HepG2 (cell line): ENCODE results near the gene MCM6. TPM values are rescaled to one million over a fixed set of nuclear protein-coding genes. Genes with fewer than 3 reads are reported as not detected.

Experiments
- AKAP8 ChIP-seq: sonication (generic); formaldehyde crosslinking; IDR thresholded peaks from 2 replicates; pipeline ENCODE4 v1.5.1; 2020; ENCODE audit warnings: mild to moderate bottlenecking, missing genetic modification reagents
- ARNT2 ChIP-seq: sonication (generic); formaldehyde crosslinking; IDR thresholded peaks from 2 replicates; pipeline ENCODE4 v1.8.0; 2022; ENCODE audit warnings: mild to moderate bottlenecking, low read depth, missing genetic modification reagents, moderate library complexity
- CHD2 ChIP-seq: IDR thresholded peaks from 2 replicates; pipeline ENCODE4 v1.6.1; 2011; ENCODE audit warnings: low read depth, low read length, improper control_type of control experiment
- DPF2 ChIP-seq: sonication (generic); formaldehyde crosslinking; IDR thresholded peaks from 2 replicates; pipeline ENCODE4 v1.4.0; 2020; ENCODE audit warnings: mild to moderate bottlenecking, low read depth, missing genetic modification reagents, borderline replicate concordance
- FOXK1 ChIP-seq: sonication (generic); formaldehyde crosslinking; IDR thresholded peaks from 2 replicates; pipeline ENCODE4 v1.4.0; 2020; ENCODE audit warnings: low read depth, missing genetic modification reagents, borderline replicate concordance
- FOXK2 ChIP-seq: fragments of 450-650 bp; IDR thresholded peaks from 2 replicates; pipeline ENCODE4 v1.6.1; 2016
- KLF12 ChIP-seq: sonication (generic); formaldehyde crosslinking; IDR thresholded peaks from 2 replicates; pipeline ENCODE4 v1.4.0; 2020; ENCODE audit warnings: missing genetic modification reagents, borderline replicate concordance
- KLF15 ChIP-seq: sonication (generic); formaldehyde crosslinking; IDR thresholded peaks from 2 replicates; pipeline ENCODE4 v1.8.1; 2023; ENCODE audit warnings: borderline replicate concordance, mild to moderate bottlenecking, inconsistent platforms, missing genetic modification reagents, mixed read lengths
- KLF16 ChIP-seq, 2 experiments: sonication (generic) in 1 of 2; formaldehyde crosslinking in 1 of 2; IDR thresholded peaks; 2 replicates each; pipeline versions ENCODE4 v1.6.1 to v1.8.0; 2016 to 2023; ENCODE audit warnings: missing genetic modification reagents in 2 of 2, missing compliant biosample characterization in 1 of 2
- MEIS2 ChIP-seq: sonication (generic); formaldehyde crosslinking; IDR thresholded peaks from 2 replicates; pipeline ENCODE4 v1.9.0; 2021; ENCODE audit warnings: mild to moderate bottlenecking, missing genetic modification reagents
- MZF1 ChIP-seq: sonication (generic); formaldehyde crosslinking; IDR thresholded peaks from 2 replicates; pipeline ENCODE4 v1.8.1; 2023; ENCODE audit warnings: mild to moderate bottlenecking, missing genetic modification reagents, borderline replicate concordance
- SP2 ChIP-seq: sonication (generic); formaldehyde crosslinking; IDR thresholded peaks from 2 replicates; pipeline ENCODE4 v1.5.1; 2020; ENCODE audit warnings: mild to moderate bottlenecking, missing genetic modification reagents
- TCF12 ChIP-seq, 2 experiments: fragments of 450-650 bp in 1 of 2; sonication (generic) in 1 of 2; formaldehyde crosslinking in 1 of 2; IDR thresholded peaks; 2 replicates each; pipeline versions ENCODE4 v1.6.1 to v1.8.0; 2017 to 2022; ENCODE audit warnings: antibody characterized with exemption in 1 of 2, mild to moderate bottlenecking in 1 of 2, missing genetic modification reagents in 1 of 2, moderate library complexity in 1 of 2
- XBP1 ChIP-seq: sonication (generic); formaldehyde crosslinking; IDR thresholded peaks from 2 replicates; pipeline ENCODE4 v1.5.0; 2020; ENCODE audit warnings: missing genetic modification reagents
- ZBTB7B ChIP-seq: sonication (generic); formaldehyde crosslinking; IDR thresholded peaks from 2 replicates; pipeline ENCODE4 v1.4.0; 2020; ENCODE audit warnings: missing genetic modification reagents
- ZNF337 ChIP-seq: sonication (generic); formaldehyde crosslinking; IDR thresholded peaks from 2 replicates; pipeline ENCODE4 v1.5.1; 2020; ENCODE audit warnings: missing genetic modification reagents, low read depth, mild to moderate bottlenecking, borderline replicate concordance
- ZNF550 ChIP-seq: sonication (generic); formaldehyde crosslinking; IDR thresholded peaks from 2 replicates; pipeline ENCODE4 v1.4.0; 2020; ENCODE audit warnings: mild to moderate bottlenecking, missing genetic modification reagents, borderline replicate concordance
- ZNF589 ChIP-seq: sonication (generic); formaldehyde crosslinking; conservative IDR thresholded peaks from 2 replicates; pipeline ENCODE4 v1.8.0; 2022; ENCODE audit warnings: mild to moderate bottlenecking, moderate library complexity, missing genetic modification reagents
- ZNF713 ChIP-seq: sonication (generic); formaldehyde crosslinking; IDR thresholded peaks from 2 replicates; pipeline ENCODE4 v1.4.0; 2020; ENCODE audit warnings: mild to moderate bottlenecking, missing genetic modification reagents
- ZNF75D ChIP-seq: sonication (generic); formaldehyde crosslinking; IDR thresholded peaks from 2 replicates; pipeline ENCODE4 v1.8.1; 2023; ENCODE audit warnings: missing genetic modification reagents, mild to moderate bottlenecking, borderline replicate concordance
- ZNF768 ChIP-seq: sonication (generic); formaldehyde crosslinking; IDR thresholded peaks from 2 replicates; pipeline ENCODE4 v1.4.0; 2020; ENCODE audit warnings: missing genetic modification reagents
- polyA plus RNA-seq, 8 experiments: library from polyadenylated mRNA; depleted of rRNA in 3 of 8; stranded (reverse) in 7 of 8; unstranded in 1 of 8; fragments of >200 nt; fragmentation: Illumina TruSeq in 4 of 8; extraction: Trizol in 4 of 8; gene quantifications; 2 replicates each; pipeline versions ENCODE4 v1.2.1 to v1.2.3, GENCODE V29; 2011 to 2016; ENCODE audit warnings: low read depth in 4 of 8, missing spikeins in 1 of 8, mixed read lengths in 1 of 8; ENCODE audit not compliant: insufficient read depth in 1 of 8
- total RNA-seq, 5 experiments: library from RNA; depleted of rRNA; stranded (reverse); fragments of >200 nt; fragmentation: Illumina TruSeq; extraction: Trizol; gene quantifications; 2 replicates each; pipeline ENCODE4 v1.2.3, GENCODE V29; 2016; ENCODE audit warnings: low read depth in 1 of 5
- TF ChIP-seq, protein P1 (sequence below): sonication (generic); formaldehyde crosslinking; IDR thresholded peaks from 2 replicates; pipeline ENCODE4 v1.4.0; 2020; ENCODE audit warnings: missing genetic modification reagents
- TF ChIP-seq, protein P2 (sequence below): sonication (generic); formaldehyde crosslinking; IDR thresholded peaks from 2 replicates; pipeline ENCODE4 v1.8.0; 2022; ENCODE audit warnings: missing genetic modification reagents, mild to moderate bottlenecking, moderate library complexity, borderline replicate concordance
- TF ChIP-seq, protein P3 (sequence below): sonication (generic); formaldehyde crosslinking; IDR thresholded peaks from 2 replicates; pipeline ENCODE4 v1.8.0; 2022; ENCODE audit warnings: missing genetic modification reagents, low read depth, mild to moderate bottlenecking, borderline replicate concordance
- TF ChIP-seq, protein P4 (sequence below): sonication (generic); formaldehyde crosslinking; IDR thresholded peaks from 2 replicates; pipeline ENCODE4 v1.9.0; 2021; ENCODE audit warnings: missing genetic modification reagents, borderline replicate concordance
- TF ChIP-seq, protein P5 (sequence below): IDR thresholded peaks from 2 replicates; pipeline ENCODE4 v1.6.1; 2016

Gene MCM6
- total and polyA plus RNA-seq, 2 of the 13 experiments (the other 11 are each of a cell fraction or from before 2014, with no cell fraction given), result 9.7 to 18.7 TPM

DNA sequence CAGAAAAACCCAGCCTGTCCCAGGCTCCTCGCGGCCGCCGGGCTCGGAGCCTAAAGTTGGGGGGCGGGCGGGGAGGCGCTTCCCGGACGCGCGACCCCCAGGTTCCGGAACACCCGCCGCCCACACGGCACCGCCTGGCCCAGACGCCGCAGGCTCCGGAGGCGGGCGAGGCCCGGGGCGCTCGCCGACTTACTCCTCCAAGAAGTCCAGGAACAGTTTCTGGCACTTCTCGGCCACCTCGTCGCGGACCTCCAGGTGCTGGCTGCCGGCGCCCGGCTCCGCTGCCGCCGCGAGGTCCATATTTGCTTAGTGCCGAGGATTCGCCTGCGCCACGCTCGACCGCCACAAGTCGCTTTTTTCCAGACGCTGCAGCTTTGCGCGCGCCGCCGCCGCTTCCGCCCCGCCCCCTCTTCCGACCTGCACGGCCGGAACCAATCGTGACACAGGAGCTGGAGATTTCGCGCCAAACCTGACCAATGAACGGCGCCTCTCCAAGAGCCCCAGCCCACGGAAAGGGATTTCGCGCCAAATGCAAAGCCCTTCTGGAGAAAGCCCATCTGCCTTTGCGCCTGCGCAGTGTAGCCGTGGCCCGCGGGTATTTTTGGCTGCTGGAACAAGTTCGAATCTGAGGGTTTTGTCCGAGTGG is at the start of gene MCM6 (continued):
- TF ChIP-seq, protein P1, sequence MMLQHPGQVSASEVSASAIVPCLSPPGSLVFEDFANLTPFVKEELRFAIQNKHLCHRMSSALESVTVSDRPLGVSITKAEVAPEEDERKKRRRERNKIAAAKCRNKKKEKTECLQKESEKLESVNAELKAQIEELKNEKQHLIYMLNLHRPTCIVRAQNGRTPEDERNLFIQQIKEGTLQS (CRISPR knock-in tag), result 0 out of 2 replicates have a peak, but pooled peaks have one; percentile 19
- TF ChIP-seq, protein P2, sequence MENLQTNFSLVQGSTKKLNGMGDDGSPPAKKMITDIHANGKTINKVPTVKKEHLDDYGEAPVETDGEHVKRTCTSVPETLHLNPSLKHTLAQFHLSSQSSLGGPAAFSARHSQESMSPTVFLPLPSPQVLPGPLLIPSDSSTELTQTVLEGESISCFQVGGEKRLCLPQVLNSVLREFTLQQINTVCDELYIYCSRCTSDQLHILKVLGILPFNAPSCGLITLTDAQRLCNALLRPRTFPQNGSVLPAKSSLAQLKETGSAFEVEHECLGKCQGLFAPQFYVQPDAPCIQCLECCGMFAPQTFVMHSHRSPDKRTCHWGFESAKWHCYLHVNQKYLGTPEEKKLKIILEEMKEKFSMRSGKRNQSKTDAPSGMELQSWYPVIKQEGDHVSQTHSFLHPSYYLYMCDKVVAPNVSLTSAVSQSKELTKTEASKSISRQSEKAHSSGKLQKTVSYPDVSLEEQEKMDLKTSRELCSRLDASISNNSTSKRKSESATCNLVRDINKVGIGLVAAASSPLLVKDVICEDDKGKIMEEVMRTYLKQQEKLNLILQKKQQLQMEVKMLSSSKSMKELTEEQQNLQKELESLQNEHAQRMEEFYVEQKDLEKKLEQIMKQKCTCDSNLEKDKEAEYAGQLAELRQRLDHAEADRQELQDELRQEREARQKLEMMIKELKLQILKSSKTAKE (CRISPR knock-in tag), result peak; percentile 33; the same call in 1 of the 2 replicates
- TF ChIP-seq KLF15 (CRISPR knock-in tag), result peak; percentile 88; the same call in 1 of the 2 replicates
- no peak for TF ChIP-seq ZNF337 (CRISPR knock-in tag)
- peak; percentile 53; the same call in 1 of the 2 replicates for TF ChIP-seq MEIS2 (CRISPR knock-in tag)
- TF ChIP-seq MZF1 (CRISPR knock-in tag), result no peak
- peak; percentile 74 for TF ChIP-seq SP2 (CRISPR knock-in tag)
- TF ChIP-seq XBP1, result no peak
- no peak for TF ChIP-seq ZNF75D (CRISPR knock-in tag)
- no peak for TF ChIP-seq TCF12 (IDR thresholded peaks at IDR 0.05)
- TF ChIP-seq TCF12 (CRISPR knock-in tag; IDR thresholded peaks at IDR 0.05), result no peak
- TF ChIP-seq ZNF713 (CRISPR knock-in tag), result no peak
- TF ChIP-seq DPF2 (CRISPR knock-in tag), result no peak
- TF ChIP-seq FOXK1 (CRISPR knock-in tag), result no peak
- no peak for TF ChIP-seq FOXK2
- TF ChIP-seq AKAP8 (CRISPR knock-in tag), result 0 out of 2 replicates have a peak, but pooled peaks have one; percentile 22
- TF ChIP-seq, protein P3, sequence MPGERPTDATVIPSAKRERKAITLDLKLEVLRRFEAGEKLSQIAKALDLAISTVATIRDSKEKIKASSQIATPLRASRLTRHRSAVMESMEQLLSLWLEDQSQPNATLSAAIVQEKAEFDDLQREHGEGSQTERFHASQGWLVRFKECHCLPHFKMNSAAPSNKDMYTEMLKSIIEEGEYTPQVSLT (CRISPR knock-in tag), result no peak; the same call in 1 of the 2 replicates
- peak; percentile 97 for TF ChIP-seq ARNT2 (CRISPR knock-in tag)
- TF ChIP-seq, protein P4, sequence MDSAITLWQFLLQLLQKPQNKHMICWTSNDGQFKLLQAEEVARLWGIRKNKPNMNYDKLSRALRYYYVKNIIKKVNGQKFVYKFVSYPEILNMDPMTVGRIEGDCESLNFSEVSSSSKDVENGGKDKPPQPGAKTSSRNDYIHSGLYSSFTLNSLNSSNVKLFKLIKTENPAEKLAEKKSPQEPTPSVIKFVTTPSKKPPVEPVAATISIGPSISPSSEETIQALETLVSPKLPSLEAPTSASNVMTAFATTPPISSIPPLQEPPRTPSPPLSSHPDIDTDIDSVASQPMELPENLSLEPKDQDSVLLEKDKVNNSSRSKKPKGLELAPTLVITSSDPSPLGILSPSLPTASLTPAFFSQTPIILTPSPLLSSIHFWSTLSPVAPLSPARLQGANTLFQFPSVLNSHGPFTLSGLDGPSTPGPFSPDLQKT (CRISPR knock-in tag), result no peak
- peak; percentile 14; the same call in 1 of the 2 replicates for TF ChIP-seq ZNF768 (CRISPR knock-in tag)
- peak; percentile 57; the same call in 1 of the 2 replicates for TF ChIP-seq ZNF589 (CRISPR knock-in tag)
- TF ChIP-seq, protein P5, sequence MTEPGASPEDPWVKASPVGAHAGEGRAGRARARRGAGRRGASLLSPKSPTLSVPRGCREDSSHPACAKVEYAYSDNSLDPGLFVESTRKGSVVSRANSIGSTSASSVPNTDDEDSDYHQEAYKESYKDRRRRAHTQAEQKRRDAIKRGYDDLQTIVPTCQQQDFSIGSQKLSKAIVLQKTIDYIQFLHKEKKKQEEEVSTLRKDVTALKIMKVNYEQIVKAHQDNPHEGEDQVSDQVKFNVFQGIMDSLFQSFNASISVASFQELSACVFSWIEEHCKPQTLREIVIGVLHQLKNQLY, result no peak
- no peak; the same call in 1 of the 2 replicates for TF ChIP-seq ZBTB7B (CRISPR knock-in tag)
- no peak for TF ChIP-seq CHD2
- 0 out of 2 replicates have a peak, but pooled peaks have one; percentile 49 for TF ChIP-seq KLF12
- no peak; a peak in 1 of 4 replicates for TF ChIP-seq KLF16 (CRISPR knock-in tag; IDR thresholded peaks at IDR 0.05)
- no peak for TF ChIP-seq ZNF550
